HepG2 (cell line): ENCODE data around the gene UCMA. TPM values are rescaled to one million over a fixed set of nuclear protein-coding genes. Genes with fewer than 3 reads are reported as not detected.

Experiments
- ATF1 ChIP-seq: IDR thresholded peaks from 2 replicates; pipeline ENCODE4 v1.6.1; 2016; ENCODE audit warnings: mild to moderate bottlenecking, control low read depth
- BRD4 ChIP-seq: sonication (generic); formaldehyde crosslinking; IDR thresholded peaks from 2 replicates; pipeline ENCODE4 v1.4.0; 2020; ENCODE audit warnings: missing genetic modification reagents
- CEBPG ChIP-seq: IDR thresholded peaks from 2 replicates; pipeline ENCODE4 v1.6.1; 2016
- DNMT1 ChIP-seq: sonication (generic); formaldehyde crosslinking; IDR thresholded peaks from 2 replicates; pipeline ENCODE4 v1.5.1; 2020; ENCODE audit warnings: mild to moderate bottlenecking, missing genetic modification reagents
- ELF1 ChIP-seq: sonication (generic); formaldehyde crosslinking; IDR thresholded peaks from 2 replicates; pipeline ENCODE4 v1.4.0; 2020; ENCODE audit warnings: missing genetic modification reagents
- FOSL1 ChIP-seq: sonication (generic); formaldehyde crosslinking; IDR thresholded peaks from 2 replicates; pipeline ENCODE4 v1.9.0; 2021; ENCODE audit warnings: missing genetic modification reagents, borderline replicate concordance
- HMG20A ChIP-seq: IDR thresholded peaks from 2 replicates; pipeline ENCODE4 v1.6.1; 2016; ENCODE audit warnings: borderline replicate concordance
- KAT8 ChIP-seq: IDR thresholded peaks from 2 replicates; pipeline ENCODE4 v1.6.1; 2016; ENCODE audit warnings: missing genetic modification reagents, missing compliant biosample characterization
- NCOR1 ChIP-seq: fragments of 200-600 bp; sonication (generic); IDR thresholded peaks from 2 replicates; pipeline ENCODE4 v1.7.0; 2017; ENCODE audit warnings: antibody characterized with exemption, low read length, borderline replicate concordance
- PHB2 ChIP-seq: fragments of 450-650 bp; IDR thresholded peaks from 2 replicates; pipeline ENCODE4 v1.6.1; 2018; ENCODE audit not compliant: partially characterized antibody
- PHF20 ChIP-seq: sonication (generic); formaldehyde crosslinking; IDR thresholded peaks from 2 replicates; pipeline ENCODE4 v1.5.0; 2020; ENCODE audit warnings: mild to moderate bottlenecking, missing genetic modification reagents
- POLR2A ChIP-seq, 2 experiments: IDR thresholded peaks; 2 replicates each; pipeline ENCODE4 v1.6.1; 2011; ENCODE audit warnings: low read depth in 2 of 2, low read length in 2 of 2, mild to moderate bottlenecking in 1 of 2, moderate library complexity in 1 of 2; ENCODE audit not compliant: insufficient read depth in 1 of 2
- RCOR2 ChIP-seq: IDR thresholded peaks from 2 replicates; pipeline ENCODE4 v1.6.1; 2016; ENCODE audit warnings: missing biosample characterization, missing genetic modification reagents
- SMAD3 ChIP-seq: sonication (generic); formaldehyde crosslinking; IDR thresholded peaks from 2 replicates; pipeline ENCODE4 v1.4.0; 2020; ENCODE audit warnings: missing genetic modification reagents
- SMARCC2 ChIP-seq: fragments of 450-650 bp; IDR thresholded peaks from 2 replicates; pipeline ENCODE4 v1.6.1; 2017; ENCODE audit warnings: antibody characterized with exemption, mild to moderate bottlenecking
- ZBTB42 ChIP-seq: sonication (generic); formaldehyde crosslinking; IDR thresholded peaks from 2 replicates; pipeline ENCODE4 v1.5.0; 2020; ENCODE audit warnings: mild to moderate bottlenecking, missing genetic modification reagents
- ZNF10 ChIP-seq: sonication (generic); formaldehyde crosslinking; IDR thresholded peaks from 2 replicates; pipeline ENCODE4 v1.4.0; 2020; ENCODE audit warnings: mild to moderate bottlenecking, low read depth, missing genetic modification reagents, borderline replicate concordance
- ZNF136 ChIP-seq: sonication (generic); formaldehyde crosslinking; IDR thresholded peaks from 2 replicates; pipeline ENCODE4 v1.8.1; 2022; ENCODE audit warnings: low read depth, mild to moderate bottlenecking, moderate library complexity, missing genetic modification reagents
- ZNF234 ChIP-seq: sonication (generic); formaldehyde crosslinking; conservative IDR thresholded peaks from 2 replicates; pipeline ENCODE4 v1.5.1; 2020; ENCODE audit warnings: mild to moderate bottlenecking, missing genetic modification reagents
- ZNF251 ChIP-seq: sonication (generic); formaldehyde crosslinking; IDR thresholded peaks from 2 replicates; pipeline ENCODE4 v1.9.0; 2021; ENCODE audit warnings: mild to moderate bottlenecking, missing genetic modification reagents
- ZNF556 ChIP-seq: sonication (generic); formaldehyde crosslinking; IDR thresholded peaks from 2 replicates; pipeline ENCODE4 v1.4.0; 2020; ENCODE audit warnings: mild to moderate bottlenecking, missing genetic modification reagents, borderline replicate concordance
- ZNF570 ChIP-seq: sonication (generic); formaldehyde crosslinking; IDR thresholded peaks from 2 replicates; pipeline ENCODE4 v1.4.0; 2020; ENCODE audit warnings: mild to moderate bottlenecking, missing genetic modification reagents, borderline replicate concordance
- ZNF572 ChIP-seq: sonication (generic); formaldehyde crosslinking; IDR thresholded peaks from 2 replicates; pipeline ENCODE4 v1.5.1; 2020; ENCODE audit warnings: mild to moderate bottlenecking, missing genetic modification reagents
- ZNF768 ChIP-seq: sonication (generic); formaldehyde crosslinking; IDR thresholded peaks from 2 replicates; pipeline ENCODE4 v1.4.0; 2020; ENCODE audit warnings: missing genetic modification reagents
- ZNF775 ChIP-seq: sonication (generic); formaldehyde crosslinking; IDR thresholded peaks from 2 replicates; pipeline ENCODE4 v1.4.0; 2020; ENCODE audit warnings: missing genetic modification reagents, mild to moderate bottlenecking, moderate library complexity, borderline replicate concordance
- polyA plus RNA-seq, 8 experiments: library from polyadenylated mRNA; depleted of rRNA in 3 of 8; stranded (reverse) in 7 of 8; unstranded in 1 of 8; fragments of >200 nt; fragmentation: Illumina TruSeq in 4 of 8; extraction: Trizol in 4 of 8; gene quantifications; 2 replicates each; pipeline versions ENCODE4 v1.2.1 to v1.2.3, GENCODE V29; 2011 to 2016; ENCODE audit warnings: low read depth in 4 of 8, missing spikeins in 1 of 8, mixed read lengths in 1 of 8; ENCODE audit not compliant: insufficient read depth in 1 of 8
- total RNA-seq, 5 experiments: library from RNA; depleted of rRNA; stranded (reverse); fragments of >200 nt; fragmentation: Illumina TruSeq; extraction: Trizol; gene quantifications; 2 replicates each; pipeline ENCODE4 v1.2.3, GENCODE V29; 2016; ENCODE audit warnings: low read depth in 1 of 5
- TF ChIP-seq, protein P1 (sequence below): sonication (generic); formaldehyde crosslinking; IDR thresholded peaks from 2 replicates; pipeline ENCODE4 v1.5.1; 2020; ENCODE audit warnings: mild to moderate bottlenecking, missing genetic modification reagents
- TF ChIP-seq, protein P2 (sequence below): sonication (generic); formaldehyde crosslinking; IDR thresholded peaks from 2 replicates; pipeline ENCODE4 v1.8.0; 2022; ENCODE audit warnings: missing genetic modification reagents, mild to moderate bottlenecking, borderline replicate concordance
- TF ChIP-seq, protein P3 (sequence below): sonication (generic); formaldehyde crosslinking; IDR thresholded peaks from 2 replicates; pipeline ENCODE4 v1.4.0; 2020; ENCODE audit warnings: missing genetic modification reagents
- TF ChIP-seq, protein P4 (sequence below): sonication (generic); formaldehyde crosslinking; conservative IDR thresholded peaks from 2 replicates; pipeline ENCODE4 v1.4.0; 2020; ENCODE audit warnings: missing genetic modification reagents

The UCMA gene
- total and polyA plus RNA-seq, 2 of the 13 experiments (the other 11 are each of a cell fraction or from before 2014, with no cell fraction given) = not detected

DNA sequence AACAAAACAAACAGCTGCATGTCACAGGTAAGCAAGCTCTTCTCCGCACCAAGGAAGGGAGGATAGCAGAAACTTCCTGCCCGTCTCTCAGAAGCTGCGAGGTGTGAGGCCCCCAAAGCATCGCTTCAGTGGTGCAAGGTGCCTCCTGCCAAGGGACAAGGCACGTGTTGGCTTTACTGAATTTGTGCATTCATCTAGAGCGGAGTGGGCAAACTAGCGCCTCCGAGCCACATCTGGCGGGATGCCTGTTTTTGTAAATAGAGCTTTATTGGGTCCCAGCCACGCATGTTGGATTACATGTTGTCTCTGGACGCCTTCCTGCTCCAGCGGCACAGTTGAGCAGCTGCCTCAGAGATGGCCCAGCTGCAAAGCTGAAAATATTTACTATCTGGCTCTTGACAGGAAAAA lies 38.0 kb upstream of the UCMA start (continued):
- TF ChIP-seq POLR2A (IDR thresholded peaks at IDR 0.05; ENCODE audit: insufficient read depth in 1 of 2, low read depth in 2 of 2, low read length in 2 of 2) = no peak
- TF ChIP-seq ZNF136 = no peak
- no peak; the same call in 1 of the 2 replicates for TF ChIP-seq ZNF572
- no peak for TF ChIP-seq SMARCC2
- TF ChIP-seq ZNF775 = 0 out of 2 replicates have a peak, but pooled peaks have one; percentile 8
- TF ChIP-seq, protein P1, sequence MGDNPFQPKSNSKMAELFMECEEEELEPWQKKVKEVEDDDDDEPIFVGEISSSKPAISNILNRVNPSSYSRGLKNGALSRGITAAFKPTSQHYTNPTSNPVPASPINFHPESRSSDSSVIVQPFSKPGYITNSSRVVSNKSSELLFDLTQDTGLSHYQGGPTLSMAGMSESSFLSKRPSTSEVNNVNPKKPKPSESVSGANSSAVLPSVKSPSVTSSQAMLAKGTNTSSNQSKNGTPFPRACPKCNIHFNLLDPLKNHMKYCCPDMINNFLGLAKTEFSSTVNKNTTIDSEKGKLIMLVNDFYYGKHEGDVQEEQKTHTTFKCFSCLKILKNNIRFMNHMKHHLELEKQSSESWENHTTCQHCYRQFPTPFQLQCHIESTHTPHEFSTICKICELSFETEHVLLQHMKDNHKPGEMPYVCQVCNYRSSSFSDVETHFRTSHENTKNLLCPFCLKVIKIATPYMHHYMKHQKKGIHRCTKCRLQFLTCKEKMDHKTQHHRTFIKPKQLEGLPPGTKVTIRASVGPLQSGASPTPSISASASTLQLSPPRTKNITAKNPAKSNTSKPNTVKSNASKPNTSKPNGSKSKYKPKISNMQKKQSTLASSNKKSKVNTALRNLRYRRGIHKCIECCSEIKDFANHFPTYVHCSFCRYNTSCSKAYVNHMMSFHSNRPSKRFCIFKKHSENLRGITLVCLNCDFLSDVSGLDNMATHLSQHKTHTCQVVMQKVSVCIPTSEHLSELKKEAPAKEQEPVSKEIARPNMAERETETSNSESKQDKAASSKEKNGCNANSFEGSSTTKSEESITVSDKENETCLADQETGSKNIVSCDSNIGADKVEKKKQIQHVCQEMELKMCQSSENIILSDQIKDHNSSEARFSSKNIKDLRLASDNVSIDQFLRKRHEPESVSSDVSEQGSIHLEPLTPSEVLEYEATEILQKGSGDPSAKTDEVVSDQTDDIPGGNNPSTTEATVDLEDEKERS (CRISPR knock-in tag) = no peak
- TF ChIP-seq KAT8 (CRISPR knock-in tag) = no peak
- no peak for TF ChIP-seq ZNF10
- TF ChIP-seq ZNF570 (CRISPR knock-in tag) = no peak
- TF ChIP-seq SMAD3 (CRISPR knock-in tag) = no peak
- TF ChIP-seq ZBTB42 = no peak
- TF ChIP-seq PHF20 (CRISPR knock-in tag) = no peak
- TF ChIP-seq ZNF251 (CRISPR knock-in tag) = no peak
- no peak for TF ChIP-seq ELF1
- no peak for TF ChIP-seq PHB2
- TF ChIP-seq CEBPG (CRISPR knock-in tag) = no peak
- TF ChIP-seq BRD4 (CRISPR knock-in tag) = no peak
- no peak for TF ChIP-seq DNMT1 (CRISPR knock-in tag)
- no peak for TF ChIP-seq HMG20A
- TF ChIP-seq ZNF768 = no peak
- no peak for TF ChIP-seq FOSL1 (CRISPR knock-in tag)
- TF ChIP-seq ATF1 (CRISPR knock-in tag) = no peak
- no peak for TF ChIP-seq RCOR2
- no peak for TF ChIP-seq NCOR1
- no peak for TF ChIP-seq ZNF556 (CRISPR knock-in tag)
- TF ChIP-seq ZNF234 (CRISPR knock-in tag) = no peak
- TF ChIP-seq, protein P2, sequence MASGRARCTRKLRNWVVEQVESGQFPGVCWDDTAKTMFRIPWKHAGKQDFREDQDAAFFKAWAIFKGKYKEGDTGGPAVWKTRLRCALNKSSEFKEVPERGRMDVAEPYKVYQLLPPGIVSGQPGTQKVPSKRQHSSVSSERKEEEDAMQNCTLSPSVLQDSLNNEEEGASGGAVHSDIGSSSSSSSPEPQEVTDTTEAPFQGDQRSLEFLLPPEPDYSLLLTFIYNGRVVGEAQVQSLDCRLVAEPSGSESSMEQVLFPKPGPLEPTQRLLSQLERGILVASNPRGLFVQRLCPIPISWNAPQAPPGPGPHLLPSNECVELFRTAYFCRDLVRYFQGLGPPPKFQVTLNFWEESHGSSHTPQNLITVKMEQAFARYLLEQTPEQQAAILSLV = 0 out of 2 replicates have a peak, but pooled peaks have one; percentile 79
- TF ChIP-seq, protein P3, sequence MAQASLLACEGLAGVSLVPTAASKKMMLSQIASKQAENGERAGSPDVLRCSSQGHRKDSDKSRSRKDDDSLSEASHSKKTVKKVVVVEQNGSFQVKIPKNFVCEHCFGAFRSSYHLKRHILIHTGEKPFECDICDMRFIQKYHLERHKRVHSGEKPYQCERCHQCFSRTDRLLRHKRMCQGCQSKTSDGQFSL (CRISPR knock-in tag) = no peak
- TF ChIP-seq, protein P4, sequence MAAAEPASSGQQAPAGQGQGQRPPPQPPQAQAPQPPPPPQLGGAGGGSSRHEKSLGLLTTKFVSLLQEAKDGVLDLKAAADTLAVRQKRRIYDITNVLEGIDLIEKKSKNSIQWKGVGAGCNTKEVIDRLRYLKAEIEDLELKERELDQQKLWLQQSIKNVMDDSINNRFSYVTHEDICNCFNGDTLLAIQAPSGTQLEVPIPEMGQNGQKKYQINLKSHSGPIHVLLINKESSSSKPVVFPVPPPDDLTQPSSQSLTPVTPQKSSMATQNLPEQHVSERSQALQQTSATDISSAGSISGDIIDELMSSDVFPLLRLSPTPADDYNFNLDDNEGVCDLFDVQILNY (CRISPR knock-in tag) = no peak
